IPS-18c (cell line): ENCODE data around the gene TRPM6.

Experiments used
- H3K4me3 ChIP-seq: 2 replicates; pipeline ENCODE4 v1.7.0; 2013; ENCODE audit warnings: low read depth, mild to moderate bottlenecking, low read length, moderate library complexity; ENCODE audit not compliant: insufficient read depth
- H3K9me3 ChIP-seq: one replicate; pipeline ENCODE4 v1.6.1; 2013; ENCODE audit warnings: mild to moderate bottlenecking, low read length, moderate library complexity; ENCODE audit not compliant: control insufficient read depth, insufficient read depth

TRPM6 gene

DNA sequence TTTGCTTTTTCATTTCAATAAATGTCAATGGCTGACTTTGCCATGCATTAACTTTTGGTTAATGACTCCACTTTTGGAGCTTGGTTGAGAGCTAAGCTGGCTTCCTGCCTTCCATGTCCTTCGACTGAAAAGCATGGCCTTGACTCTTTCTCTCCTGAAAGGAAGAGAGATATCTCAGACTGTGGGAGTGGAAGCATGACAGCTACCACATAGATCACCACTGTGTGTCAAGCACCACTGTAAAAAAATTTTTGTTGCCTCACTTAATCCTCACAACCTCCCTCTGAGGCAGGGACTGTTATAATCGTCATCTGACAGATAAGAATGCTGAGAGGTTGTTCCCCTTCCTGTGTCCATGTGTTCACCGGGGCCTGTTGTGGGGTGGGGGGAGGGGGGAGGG, 205.8 kb downstream of the TRPM6 start:
- no peaks in the 10 kb centered on the region for H3K9me3 ChIP-seq
- no peak overlapping the region for H3K4me3 ChIP-seq

GRCh38 chr9:74674077-74674476, 213.6 kb downstream of the TRPM6 start:
- H3K4me3 ChIP-seq, result no peak overlapping the region
- no peaks in the 10 kb centered on the region for H3K9me3 ChIP-seq
